OCI-LY1 (cell line): Measurements from ENCODE around the gene BTRC.

Experiments used
- H2AFZ ChIP-seq: fragments of 200-600 bp; sonication (generic), shearing (Covaris generic); 2 replicates; pipeline ENCODE4 v1.6.0; 2014; ENCODE audit warnings: antibody characterized with exemption, mild to moderate bottlenecking, low read length
- H3F3A ChIP-seq: fragments of 200-600 bp; sonication (generic), shearing (Covaris generic); 2 replicates; pipeline ENCODE4 v1.6.0; 2014; ENCODE audit warnings: mild to moderate bottlenecking, antibody characterized with exemption, low read length, moderate library complexity; ENCODE audit not compliant: insufficient read depth
- H3K27ac ChIP-seq: fragments of 200-600 bp; sonication (generic); 2 replicates; pipeline ENCODE4 v1.5.1; 2014; ENCODE audit warnings: low read length, mixed run types, mild to moderate bottlenecking, low read depth; ENCODE audit not compliant: poor library complexity, severe bottlenecking
- H3K27me3 ChIP-seq: fragments of 200-600 bp; sonication (generic); 2 replicates; pipeline ENCODE4 v1.6.0; 2014; ENCODE audit warnings: antibody characterized with exemption, mild to moderate bottlenecking, low read length, moderate library complexity; ENCODE audit not compliant: insufficient read depth
- H3K36me3 ChIP-seq: fragments of 200-600 bp; sonication (generic); 2 replicates; pipeline ENCODE4 v1.6.1; 2014; ENCODE audit warnings: mild to moderate bottlenecking, antibody characterized with exemption, low read length, moderate library complexity, mixed read lengths; ENCODE audit not compliant: insufficient read depth
- H3K4me1 ChIP-seq: fragments of 200-600 bp; sonication (generic); 2 replicates; pipeline ENCODE4 v1.5.1; 2014; ENCODE audit warnings: mild to moderate bottlenecking, low read length, moderate library complexity; ENCODE audit not compliant: insufficient read depth, severe bottlenecking
- H3K4me2 ChIP-seq: fragments of 200-600 bp; sonication (generic), shearing (Covaris generic); 2 replicates; pipeline ENCODE4 v1.6.1; 2014; ENCODE audit warnings: low read length
- H3K4me3 ChIP-seq: fragments of 200-600 bp; sonication (generic); 2 replicates; pipeline ENCODE4 v1.5.1; 2014; ENCODE audit warnings: low read length, low read depth, mild to moderate bottlenecking, mixed read lengths; ENCODE audit not compliant: poor library complexity, severe bottlenecking
- H3K79me2 ChIP-seq: fragments of 200-600 bp; shearing (Covaris generic); 2 replicates; pipeline ENCODE4 v1.6.1; 2016; ENCODE audit warnings: mixed run types, low read length, mixed read lengths; ENCODE audit not compliant: insufficient read depth
- H3K9ac ChIP-seq: fragments of 200-600 bp; sonication (generic), shearing (Covaris generic); 2 replicates; pipeline ENCODE4 v1.6.1; 2014; ENCODE audit warnings: mild to moderate bottlenecking, low read length, mixed read lengths
- H3K9me2 ChIP-seq: fragments of 200-600 bp; sonication (generic), shearing (Covaris generic); 2 replicates; pipeline ENCODE4 v1.6.1; 2014; ENCODE audit warnings: low read depth, mild to moderate bottlenecking, low read length, mixed read lengths
- H3K9me3 ChIP-seq: fragments of 200-600 bp; shearing (Covaris generic); 2 replicates; pipeline ENCODE4 v1.6.1; 2014; ENCODE audit warnings: low read length, mixed read lengths
- H4K20me1 ChIP-seq: fragments of 200-600 bp; sonication (generic), shearing (Covaris generic); 2 replicates; pipeline ENCODE4 v1.6.0; 2016; ENCODE audit warnings: mild to moderate bottlenecking, low read length; ENCODE audit not compliant: insufficient read depth
- CTCF ChIP-seq: fragments of 200-600 bp; sonication (generic), shearing (Covaris generic); IDR thresholded peaks from 2 replicates; pipeline ENCODE4 v1.5.1; 2017; ENCODE audit warnings: mild to moderate bottlenecking, antibody characterized with exemption, low read length, moderate library complexity, mixed read lengths
- EZH2 ChIP-seq: fragments of 200-600 bp; sonication (generic), shearing (Covaris generic); IDR thresholded peaks from 2 replicates; pipeline ENCODE4 v1.8.0; 2017; ENCODE audit warnings: borderline replicate concordance, mixed run types, mild to moderate bottlenecking, antibody characterized with exemption, low read length, moderate library complexity, mixed read lengths

BTRC gene

GRCh38 chr10:101375076-101375475 lies 21.1 kb downstream of the BTRC start:
- Histone ChIP-seq H2AFZ (no peak overlapping the region), H3K36me3 (no peaks in the 10 kb centered on the region), H3K27me3 (no peaks in the 10 kb centered on the region), H3F3A (no peaks in the 10 kb centered on the region), H3K4me2 (no peak overlapping the region), H3K4me1 (no peaks in the 10 kb centered on the region), H4K20me1 (no peaks in the 10 kb centered on the region), H3K79me2 (no peaks in the 10 kb centered on the region), H3K4me3 (no peak overlapping the region), H3K9me2 (no peaks in the 10 kb centered on the region), H3K27ac (no peak overlapping the region), H3K9me3 (no peaks in the 10 kb centered on the region), H3K9ac (no peak overlapping the region)
- no peak for TF ChIP-seq CTCF
- no peak for TF ChIP-seq EZH2

- H3K9me3 ChIP-seq: no peaks in the 10 kb centered on the region
- H3K79me2 ChIP-seq: no peaks in the 10 kb centered on the region
- no peaks in the 10 kb centered on the region for H3K4me1 ChIP-seq
- H3K4me3 ChIP-seq: no peak overlapping the region
- H2AFZ ChIP-seq: no peak overlapping the region
- TF ChIP-seq EZH2 (no peak), CTCF (no peak)
- no peak overlapping the region for H3K27ac ChIP-seq
- H3K9ac ChIP-seq: no peak overlapping the region
- no peaks in the 10 kb centered on the region for H3F3A ChIP-seq
- no peaks in the 10 kb centered on the region for H3K9me2 ChIP-seq
- H3K27me3 ChIP-seq: no peaks in the 10 kb centered on the region
- H3K4me2 ChIP-seq: no peak overlapping the region
- H3K36me3 ChIP-seq: no peaks in the 10 kb centered on the region
- H4K20me1 ChIP-seq: no peaks in the 10 kb centered on the region
Observed at GRCh38 chr10:101379663-101380352, 25.8 kb downstream of the BTRC start.

- no peak overlapping the region for H3K4me3 ChIP-seq
- no peaks in the 10 kb centered on the region for H3K4me1 ChIP-seq
- no peak overlapping the region for H2AFZ ChIP-seq
- H3K36me3 ChIP-seq: no peaks in the 10 kb centered on the region
- H3F3A ChIP-seq: no peaks in the 10 kb centered on the region
- H3K4me2 ChIP-seq: no peak overlapping the region
- H3K79me2 ChIP-seq: no peaks in the 10 kb centered on the region
- H3K27me3 ChIP-seq: no peaks in the 10 kb centered on the region
- H3K9ac ChIP-seq: no peak overlapping the region
- no peak overlapping the region for H3K27ac ChIP-seq
- no peaks in the 10 kb centered on the region for H3K9me3 ChIP-seq
- no peaks in the 10 kb centered on the region for H3K9me2 ChIP-seq
- H4K20me1 ChIP-seq: no peaks in the 10 kb centered on the region
- TF ChIP-seq EZH2 (no peak), CTCF (no peak)
Observed at GRCh38 chr10:101380353-101381017, 26.5 kb downstream of the BTRC start.
